NT2/D1 (cell line): ENCODE measurements around the gene RGS16.

ENCODE experiments used
- DNase-seq: peaks from one replicate; pipeline ENCODE4 v3.0.0-alpha.2; 2011; ENCODE audit warnings: low read depth, low spot score
- H3K27me3 ChIP-seq: 2 replicates; pipeline ENCODE4 v1.6.0; 2011; ENCODE audit warnings: mild to moderate bottlenecking; ENCODE audit not compliant: insufficient read length, insufficient read depth
- H3K36me3 ChIP-seq: 2 replicates; pipeline ENCODE4 v1.6.1; 2011; ENCODE audit warnings: mild to moderate bottlenecking, low read length, mixed read lengths; ENCODE audit not compliant: insufficient read depth, insufficient read length
- H3K4me1 ChIP-seq: 2 replicates; pipeline ENCODE4 v1.5.1; 2011; ENCODE audit not compliant: insufficient read depth, insufficient read length
- H3K4me3 ChIP-seq: 2 replicates; pipeline ENCODE4 v1.5.1; 2011; ENCODE audit warnings: low read depth; ENCODE audit not compliant: insufficient read length
- H3K9ac ChIP-seq: 2 replicates; pipeline ENCODE4 v1.6.0; 2011; ENCODE audit warnings: low read depth; ENCODE audit not compliant: insufficient read length
- H3K9me3 ChIP-seq: 2 replicates; pipeline ENCODE4 v1.5.1; 2011; ENCODE audit warnings: mild to moderate bottlenecking, low read length; ENCODE audit not compliant: insufficient read depth
- SUZ12 ChIP-seq: IDR thresholded peaks from 2 replicates; pipeline ENCODE4 v1.6.1; 2011; ENCODE audit not compliant: insufficient read length, insufficient read depth; ENCODE audit errors: extremely low read depth
- YY1 ChIP-seq: IDR thresholded peaks from 2 replicates; pipeline ENCODE4 v1.6.1; 2011; ENCODE audit not compliant: insufficient read length, insufficient read depth
- ZNF274 ChIP-seq: IDR thresholded peaks from 2 replicates; pipeline ENCODE4 v1.6.1; 2011; ENCODE audit warnings: mild to moderate bottlenecking, low read depth, low read length

The RGS16 gene

GRCh38 chr1:182629499-182630096 is 25.4 kb upstream of the RGS16 start:
- Histone ChIP-seq H3K27me3 (peaks cover 2% of the 10 kb centered on the region), H3K9ac (no peak overlapping the region), H3K4me1 (peaks cover 18% of the 10 kb centered on the region), H3K4me3 (no peak overlapping the region), H3K36me3 (no peaks in the 10 kb centered on the region), H3K9me3 (no peaks in the 10 kb centered on the region)
- no peak for TF ChIP-seq SUZ12
- no peak for TF ChIP-seq ZNF274
- TF ChIP-seq YY1, result no peak
- no peak for DNase-seq

- H3K27me3 ChIP-seq, result no peaks in the 10 kb centered on the region
- H3K9me3 ChIP-seq, result no peaks in the 10 kb centered on the region
- peaks cover 13% of the 10 kb centered on the region for H3K4me1 ChIP-seq
- no peak overlapping the region for H3K9ac ChIP-seq
- no peak for DNase-seq
- H3K36me3 ChIP-seq, result no peaks in the 10 kb centered on the region
- TF ChIP-seq YY1 (no peak), ZNF274 (no peak), SUZ12 (no peak)
- H3K4me3 ChIP-seq, result no peak overlapping the region
Measured at GRCh38 chr1:182629080-182629479, 24.9 kb upstream of the RGS16 start.

- peaks cover 2% of the 10 kb centered on the region for H3K27me3 ChIP-seq
- no peak overlapping the region for H3K4me3 ChIP-seq
- no peaks in the 10 kb centered on the region for H3K36me3 ChIP-seq
- no peak for DNase-seq
- peaks cover 9% of the 10 kb centered on the region for H3K4me1 ChIP-seq
- H3K9me3 ChIP-seq, result no peaks in the 10 kb centered on the region
- no peak for TF ChIP-seq SUZ12
- TF ChIP-seq ZNF274, result no peak
- TF ChIP-seq YY1, result no peak
- H3K9ac ChIP-seq, result no peak overlapping the region
Measured at GRCh38 chr1:182628657-182629056, 24.5 kb upstream of the RGS16 start.

DNA sequence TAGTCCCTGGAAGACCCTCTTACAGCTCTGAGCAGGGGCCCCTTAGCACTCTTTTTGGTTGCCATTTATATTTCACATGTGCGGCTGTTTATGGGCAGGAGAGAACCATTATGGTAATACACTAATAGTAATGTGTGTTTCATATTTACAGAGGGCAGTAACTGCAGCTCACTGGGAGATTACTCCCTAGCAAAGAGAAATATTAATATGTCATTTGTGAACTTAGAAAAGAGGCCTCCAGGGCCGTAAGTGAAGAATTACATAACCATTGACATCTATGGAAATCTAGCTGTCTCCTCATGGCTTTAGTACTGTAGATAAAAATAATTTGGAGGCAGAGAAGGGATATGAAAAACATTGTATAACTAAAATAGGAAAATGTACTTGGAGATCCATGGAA is 23.4 kb upstream of the RGS16 start:
- H3K27me3 ChIP-seq, result peaks cover 4% of the 10 kb centered on the region
- H3K4me3 ChIP-seq, result no peak overlapping the region
- H3K36me3 ChIP-seq, result no peaks in the 10 kb centered on the region
- peaks cover 9% of the 10 kb centered on the region for H3K4me1 ChIP-seq
- TF ChIP-seq SUZ12, result no peak
- no peak for TF ChIP-seq YY1
- no peak for TF ChIP-seq ZNF274
- no peak overlapping the region for H3K9ac ChIP-seq
- no peaks in the 10 kb centered on the region for H3K9me3 ChIP-seq
- no peak for DNase-seq

DNA sequence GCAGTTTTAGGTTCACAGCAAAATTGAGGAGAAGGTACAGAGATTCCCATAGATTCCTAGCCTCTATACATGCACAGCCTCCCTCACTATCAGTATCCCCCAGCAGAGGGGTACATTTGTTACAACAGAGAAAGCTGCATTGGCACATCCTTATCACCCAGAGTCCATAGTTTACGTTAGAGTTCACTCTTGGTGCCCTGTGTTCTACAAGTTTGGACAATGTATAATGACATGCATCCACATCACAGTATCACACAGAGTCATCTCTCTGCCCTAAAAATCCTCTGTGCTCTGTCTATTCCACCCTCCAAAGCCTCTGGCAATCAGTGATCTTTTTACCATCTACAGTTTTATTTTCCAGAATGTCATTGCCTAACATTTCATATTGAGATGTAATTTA is 22.3 kb upstream of the RGS16 start:
- DNase-seq, result no peak
- Histone ChIP-seq H3K4me1 (peaks cover 9% of the 10 kb centered on the region), H3K9me3 (peaks cover 5% of the 10 kb centered on the region), H3K4me3 (no peak overlapping the region), H3K9ac (no peak overlapping the region), H3K36me3 (no peaks in the 10 kb centered on the region), H3K27me3 (peaks cover 4% of the 10 kb centered on the region)
- no peak for TF ChIP-seq SUZ12
- TF ChIP-seq YY1, result no peak
- TF ChIP-seq ZNF274, result no peak

DNA sequence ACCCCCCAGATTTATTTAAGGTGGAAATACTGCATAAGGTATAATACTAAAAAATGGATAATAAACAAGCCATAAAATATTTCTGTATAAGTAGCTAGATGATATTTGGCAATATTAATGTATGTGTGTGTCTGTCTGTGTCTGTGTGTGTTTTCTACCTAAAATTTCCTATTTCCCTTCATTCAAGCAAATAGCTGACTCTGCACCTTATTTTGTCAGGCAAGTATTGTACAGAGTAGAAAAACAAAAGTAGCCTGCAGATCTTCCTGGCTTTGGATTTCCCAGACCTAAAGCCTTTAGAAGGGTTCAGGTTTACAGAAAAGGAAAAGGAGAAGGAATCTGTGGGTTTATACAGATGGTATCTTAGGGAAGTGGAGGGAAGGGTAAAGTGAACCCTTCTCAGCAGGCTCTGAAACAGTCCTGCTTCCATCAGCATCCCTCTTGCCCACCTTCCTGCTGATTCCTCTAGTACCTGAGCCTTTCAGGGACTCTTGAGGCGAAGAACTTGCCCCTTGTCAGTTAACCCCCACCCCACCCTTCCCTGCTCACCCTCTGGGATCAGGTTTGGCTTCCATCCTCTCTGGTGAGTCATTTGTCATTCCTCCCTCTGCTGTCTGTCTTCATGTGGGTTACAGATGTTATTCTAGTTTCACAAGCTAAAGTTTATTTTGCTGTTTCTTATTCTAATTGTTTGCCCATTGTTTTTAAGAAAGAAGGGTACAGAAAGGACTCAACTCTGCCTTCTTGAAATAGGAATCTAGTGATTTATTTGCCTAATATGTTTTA is 21.7 kb upstream of the RGS16 start:
- H3K4me1 ChIP-seq, result peaks cover 9% of the 10 kb centered on the region
- no peaks in the 10 kb centered on the region for H3K36me3 ChIP-seq
- H3K9me3 ChIP-seq, result peaks cover 12% of the 10 kb centered on the region
- no peak for DNase-seq
- TF ChIP-seq YY1 (no peak), SUZ12 (no peak), ZNF274 (no peak)
- no peak overlapping the region for H3K9ac ChIP-seq
- no peak overlapping the region for H3K4me3 ChIP-seq
- H3K27me3 ChIP-seq, result peaks cover 4% of the 10 kb centered on the region

- Histone ChIP-seq H3K4me3 (no peak overlapping the region), H3K9ac (no peak overlapping the region), H3K9me3 (peaks cover 17% of the 10 kb centered on the region), H3K27me3 (peaks cover 4% of the 10 kb centered on the region), H3K36me3 (no peaks in the 10 kb centered on the region), H3K4me1 (peaks cover 3% of the 10 kb centered on the region)
- no peak for DNase-seq
- TF ChIP-seq YY1 (no peak), ZNF274 (no peak)
Measured at GRCh38 chr1:182625024-182625423, 20.8 kb upstream of the RGS16 start.
